COLO829 (cell line): ENCODE results near the gene DISP3.

Experiments
- DNase-seq: peaks from one replicate; pipeline ENCODE4 v3.0.0; 2012; ENCODE audit warnings: low spot score

DISP3 gene

GRCh38 chr1:11478571-11479374, at the start of gene DISP3:
Gene DISP3, plus strand, starts transcription at chr1:11479155. Its CDS starts 21,838 bp downstream, at chr1:11500993.
- peak; percentile 57 for DNase-seq

GRCh38 chr1:11429226-11429625, 49.7 kb upstream of the DISP3 start:
- no peak for DNase-seq

- DNase-seq, result no peak
Measured at GRCh38 chr1:11429935-11430334, 49.0 kb upstream of the DISP3 start.

- DNase-seq, result no peak
Measured at GRCh38 chr1:11431941-11432507, 46.9 kb upstream of the DISP3 start.

- no peak for DNase-seq
Measured at GRCh38 chr1:11432526-11432925, 46.4 kb upstream of the DISP3 start.

GRCh38 chr1:11434501-11434900, 44.5 kb upstream of the DISP3 start:
- DNase-seq, result no peak

- DNase-seq, result no peak
Measured at GRCh38 chr1:11434926-11435325, 44.0 kb upstream of the DISP3 start.

GRCh38 chr1:11438996-11439395, 40.0 kb upstream of the DISP3 start:
- no peak for DNase-seq

GRCh38 chr1:11441211-11441952, 37.6 kb upstream of the DISP3 start:
- no peak for DNase-seq

- no peak for DNase-seq
Measured at GRCh38 chr1:11443043-11443442, 35.9 kb upstream of the DISP3 start.

GRCh38 chr1:11443961-11444658, 34.8 kb upstream of the DISP3 start:
- no peak for DNase-seq

- no peak for DNase-seq
Measured at GRCh38 chr1:11444907-11445306, 34.0 kb upstream of the DISP3 start.

- DNase-seq, result no peak
Measured at GRCh38 chr1:11447903-11448302, 31.1 kb upstream of the DISP3 start.

- no peak for DNase-seq
Measured at GRCh38 chr1:11448373-11449099, 30.4 kb upstream of the DISP3 start.

GRCh38 chr1:11449100-11449403, 29.9 kb upstream of the DISP3 start:
- DNase-seq, result no peak

- DNase-seq, result no peak
Measured at GRCh38 chr1:11450310-11450709, 28.6 kb upstream of the DISP3 start.

GRCh38 chr1:11453742-11454491, 25.0 kb upstream of the DISP3 start:
- DNase-seq, result no peak

- DNase-seq, result no peak
Measured at GRCh38 chr1:11455967-11456570, 22.9 kb upstream of the DISP3 start.

- DNase-seq, result no peak
Measured at GRCh38 chr1:11456965-11457364, 22.0 kb upstream of the DISP3 start.

GRCh38 chr1:11458811-11459275, 20.1 kb upstream of the DISP3 start:
- no peak for DNase-seq
